Endothelial cell of umbilical vein (primary cell): Measurements from ENCODE around the gene RGS12. TPM values are rescaled to one million over a fixed set of nuclear protein-coding genes. Genes with fewer than 3 reads are reported as not detected.

ENCODE experiments used
- BruUV-seq: library from RNA; stranded (reverse); fragments of 400-500 nt; replicated peaks from 2 replicates; lab custom pipeline; 2021; lab: Mats Ljungman, UMichigan
- CTCF ChIA-PET: fragments of 300-600, 350-600 bp; sonication (Branson Sonifier 250); formaldehyde crosslinking; loops from one replicate; lab custom pipeline; 2021; ENCODE audit warnings: antibody characterized with exemption, inconsistent platforms; lab: Charles Lee
- POLR2A ChIA-PET: fragments of 300-600, 350-600 bp; sonication (Branson Sonifier 250); formaldehyde crosslinking; loops from one replicate; lab custom pipeline; 2021; ENCODE audit warnings: antibody characterized with exemption, inconsistent platforms; lab: Charles Lee
- DNase-seq: peaks from one replicate; pipeline ENCODE4 v3.0.0-alpha.2; 2011; ENCODE audit warnings: low read depth, low spot score
- FAIRE-seq: peaks from 2 replicates; lab custom pipeline; 2011; peaks lifted over from hg19 to GRCh38; lab: Jason Lieb, UNC
- H2AFZ ChIP-seq: 2 replicates; pipeline ENCODE4 v1.6.0; 2012; ENCODE audit warnings: low read depth, low read length, control low read depth, inconsistent platforms
- H3K27ac ChIP-seq: 2 replicates; pipeline ENCODE4 v1.5.1; 2011; ENCODE audit warnings: low read depth, mild to moderate bottlenecking, control low read depth, low read length, moderate library complexity; ENCODE audit not compliant: insufficient read depth
- H3K27me3 ChIP-seq, 2 experiments: 2 replicates each; pipeline versions ENCODE4 v1.6.0 to v1.6.1; 2011; ENCODE audit warnings: low read length in 2 of 2, mixed read lengths in 1 of 2; ENCODE audit not compliant: control insufficient read depth in 2 of 2, insufficient read depth in 2 of 2
- H3K36me3 ChIP-seq, 2 experiments: 2 replicates in 1 of 2; 3 replicates in 1 of 2; pipeline ENCODE4 v1.5.1; 2011; ENCODE audit warnings: low read length in 2 of 2, mild to moderate bottlenecking in 1 of 2, moderate library complexity in 1 of 2; ENCODE audit not compliant: control insufficient read depth in 2 of 2, insufficient read depth in 2 of 2; ENCODE audit errors: extremely low read depth in 1 of 2
- H3K4me1 ChIP-seq: 3 replicates; pipeline ENCODE4 v1.5.1; 2011; ENCODE audit warnings: mild to moderate bottlenecking, low read length; ENCODE audit not compliant: control insufficient read depth, insufficient read depth; ENCODE audit errors: extremely low read depth
- H3K4me2 ChIP-seq: 2 replicates; pipeline ENCODE4 v1.6.1; 2011; ENCODE audit warnings: low read length, control low read depth, mixed read lengths; ENCODE audit not compliant: insufficient read depth
- H3K4me3 ChIP-seq, 3 experiments: fragments of 200-600 bp in 1 of 3; sonication (generic), shearing (Covaris generic) in 1 of 3; replicated peaks in 1 of 3; 2 replicates each; pipeline ENCODE4 v1.5.1; 2011 to 2016; ENCODE audit warnings: control low read depth in 3 of 3, low read length in 3 of 3, mild to moderate bottlenecking in 2 of 3, inconsistent platforms in 1 of 3, low read depth in 1 of 3, moderate library complexity in 1 of 3; ENCODE audit not compliant: insufficient read depth in 1 of 3
- H3K79me2 ChIP-seq: 2 replicates; pipeline ENCODE4 v1.6.0; 2012; ENCODE audit warnings: low read length, inconsistent platforms; ENCODE audit not compliant: control insufficient read depth, insufficient read depth
- H3K9ac ChIP-seq: replicated peaks from 2 replicates; pipeline ENCODE3; 2011; ENCODE audit warnings: low read length, control low read depth; ENCODE audit not compliant: insufficient read depth; ENCODE audit errors: extremely low read depth
- H3K9me1 ChIP-seq: replicated peaks from 3 replicates; pipeline ENCODE4 v1.6.0; 2011; ENCODE audit warnings: mild to moderate bottlenecking, low read length; ENCODE audit not compliant: control insufficient read depth, insufficient read depth; ENCODE audit errors: extremely low read depth
- H3K9me3 ChIP-seq: replicated peaks from 2 replicates; pipeline ENCODE4 v1.5.1; 2012; ENCODE audit warnings: low read length, inconsistent platforms; ENCODE audit not compliant: control insufficient read depth, insufficient read depth
- H4K20me1 ChIP-seq: replicated peaks from 2 replicates; pipeline ENCODE3; 2011; ENCODE audit warnings: mild to moderate bottlenecking, low read length; ENCODE audit not compliant: control insufficient read depth, insufficient read depth; ENCODE audit errors: extremely low read depth
- EZH2 ChIP-seq: IDR thresholded peaks from 2 replicates; pipeline ENCODE4 v1.6.1; 2012; ENCODE audit warnings: borderline replicate concordance, low read depth, mild to moderate bottlenecking, moderate library complexity, low read length, inconsistent platforms; ENCODE audit not compliant: severe bottlenecking
- FOS ChIP-seq: IDR thresholded peaks from 2 replicates; pipeline ENCODE4 v1.6.1; 2011; ENCODE audit warnings: mild to moderate bottlenecking, low read length, moderate library complexity, borderline replicate concordance; ENCODE audit not compliant: insufficient read depth
- GATA2 ChIP-seq: IDR thresholded peaks from 2 replicates; pipeline ENCODE4 v1.7.0; 2011; ENCODE audit warnings: low read depth, mild to moderate bottlenecking, moderate library complexity, mixed read lengths, low read length; ENCODE audit not compliant: insufficient read length, insufficient read depth
- JUN ChIP-seq: IDR thresholded peaks from 2 replicates; pipeline ENCODE4 v1.6.1; 2011; ENCODE audit warnings: borderline replicate concordance, low read depth; ENCODE audit not compliant: insufficient read length, insufficient read depth
- MYC ChIP-seq: IDR thresholded peaks from one replicate; pipeline ENCODE4 v1.6.1; 2011; ENCODE audit warnings: mild to moderate bottlenecking, low read depth, low read length
- POLR2A ChIP-seq: IDR thresholded peaks from 2 replicates; pipeline ENCODE4 v1.6.1; 2012; ENCODE audit warnings: low read depth, mild to moderate bottlenecking, control low read depth, low read length
- POLR2AphosphoS5 ChIP-seq: IDR thresholded peaks from 2 replicates; pipeline ENCODE4 v1.6.1; 2012; ENCODE audit warnings: low read depth, mild to moderate bottlenecking, control low read depth, low read length, moderate library complexity; ENCODE audit not compliant: insufficient read depth
- dilution Hi-C: fragments of 300-500 bp; cut with MboI; formaldehyde crosslinking; loops from one replicate; pipeline ENCODE4 v1.15.0; 2019; ENCODE audit warnings: low sequenced_read_pairs; ENCODE audit not compliant: extremely low pct_ligation_motif_present
- intact Hi-C: fragments of 100-400 bp; cut with micrococcal nuclease; formaldehyde crosslinking; loops from one replicate; pipeline ENCODE4 v1.10.0; 2022
- polyA plus RNA-seq, 4 experiments: library from polyadenylated mRNA; depleted of rRNA in 3 of 4; stranded (reverse) in 3 of 4; unstranded in 1 of 4; fragments of >200 nt; gene quantifications; 2 replicates each; pipeline versions ENCODE4 v1.2.1 to v1.2.3, GENCODE V29; 2011 to 2012; ENCODE audit warnings: missing spikeins in 1 of 4
- total RNA-seq: library from RNA; stranded (reverse); gene quantifications from 2 replicates; pipeline ENCODE4 v1.2.3, GENCODE V29; 2021
- TF ChIP-seq, protein P1 (sequence below), 2 donors: IDR thresholded peaks; 1 replicate in 1 of 2; 2 replicates in 1 of 2; pipeline ENCODE4 v1.5.1; 2011; ENCODE audit warnings: low read length in 2 of 2, mild to moderate bottlenecking in 2 of 2, moderate library complexity in 2 of 2, control low read depth in 1 of 2, inconsistent platforms in 1 of 2, low read depth in 1 of 2; ENCODE audit not compliant: insufficient read depth in 1 of 2; ENCODE audit errors: extremely low read depth in 1 of 2
- TF ChIP-seq, protein P2 (sequence below): IDR thresholded peaks from 2 replicates; pipeline ENCODE4 v1.6.1; 2011; ENCODE audit not compliant: insufficient read depth, insufficient read length

RGS12 gene
- total and polyA plus RNA-seq, 2 donors (not counting 3 experiments of a cell fraction or from before 2014, with no cell fraction given), result 65.2 to 75.4 TPM

DNA sequence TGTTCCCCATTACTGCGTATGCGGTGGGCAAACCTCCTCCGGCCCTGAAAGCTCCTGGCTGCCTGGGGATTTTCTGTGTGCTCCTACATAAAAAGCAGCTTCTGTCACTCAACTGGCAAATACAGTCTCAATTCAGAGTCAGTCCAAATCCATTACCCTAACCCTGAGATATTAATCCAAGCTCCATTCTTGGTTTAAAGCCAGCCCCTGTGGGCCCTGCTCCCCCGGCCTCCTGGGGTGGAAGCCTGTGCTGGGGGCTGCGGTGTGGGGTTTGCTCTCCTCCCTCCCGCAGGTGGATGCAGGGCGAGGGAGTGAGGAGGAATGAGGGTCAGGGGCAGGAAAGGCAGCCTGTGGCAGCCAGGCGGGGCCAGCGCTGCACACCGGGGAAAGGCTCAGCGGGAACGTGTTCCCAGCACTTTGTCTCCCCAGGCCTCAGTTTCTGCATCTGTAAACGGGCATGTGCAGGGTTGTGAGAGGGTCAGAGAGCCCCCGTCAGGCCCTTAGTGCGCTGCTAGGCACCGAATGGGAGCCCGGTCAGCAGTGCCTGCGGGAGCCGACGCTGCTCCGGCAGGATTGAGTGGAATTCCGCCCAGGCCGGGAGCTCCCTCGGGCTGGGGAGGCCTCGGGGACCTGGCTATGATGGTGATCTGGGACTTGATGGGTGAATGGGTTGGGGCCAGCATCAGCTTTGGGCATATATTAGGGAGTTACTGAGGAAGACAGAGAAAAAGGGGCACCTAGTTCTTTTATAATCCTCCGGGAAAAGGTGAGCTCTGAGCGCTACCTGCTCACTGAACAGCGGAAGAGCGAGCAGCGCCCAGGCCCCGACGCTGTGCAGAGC, 6.3 kb upstream of the RGS12 start:
- Histone ChIP-seq H4K20me1 (no peaks in the 10 kb centered on the region), H3K36me3 (no peaks in the 10 kb centered on the region), H3K79me2 (no peaks in the 10 kb centered on the region), H3K4me2 (no peak overlapping the region), H3K9ac (no peak overlapping the region), H3K4me3 (no peak overlapping the region), H3K9me1 (no peaks in the 10 kb centered on the region), H2AFZ (no peak overlapping the region), H3K4me1 (peaks cover 2% of the 10 kb centered on the region), H3K27ac (no peak overlapping the region), H3K9me3 (no peaks in the 10 kb centered on the region), H3K27me3 (no peaks in the 10 kb centered on the region)
- no peak for FAIRE-seq
- intact Hi-C loops, result no loop called here
- CTCF ChIA-PET, result no interaction called here
- POLR2A ChIA-PET, result no interaction called here
- dilution Hi-C loops, result no loop called here
- no peak for DNase-seq
- TF ChIP-seq, protein P1, sequence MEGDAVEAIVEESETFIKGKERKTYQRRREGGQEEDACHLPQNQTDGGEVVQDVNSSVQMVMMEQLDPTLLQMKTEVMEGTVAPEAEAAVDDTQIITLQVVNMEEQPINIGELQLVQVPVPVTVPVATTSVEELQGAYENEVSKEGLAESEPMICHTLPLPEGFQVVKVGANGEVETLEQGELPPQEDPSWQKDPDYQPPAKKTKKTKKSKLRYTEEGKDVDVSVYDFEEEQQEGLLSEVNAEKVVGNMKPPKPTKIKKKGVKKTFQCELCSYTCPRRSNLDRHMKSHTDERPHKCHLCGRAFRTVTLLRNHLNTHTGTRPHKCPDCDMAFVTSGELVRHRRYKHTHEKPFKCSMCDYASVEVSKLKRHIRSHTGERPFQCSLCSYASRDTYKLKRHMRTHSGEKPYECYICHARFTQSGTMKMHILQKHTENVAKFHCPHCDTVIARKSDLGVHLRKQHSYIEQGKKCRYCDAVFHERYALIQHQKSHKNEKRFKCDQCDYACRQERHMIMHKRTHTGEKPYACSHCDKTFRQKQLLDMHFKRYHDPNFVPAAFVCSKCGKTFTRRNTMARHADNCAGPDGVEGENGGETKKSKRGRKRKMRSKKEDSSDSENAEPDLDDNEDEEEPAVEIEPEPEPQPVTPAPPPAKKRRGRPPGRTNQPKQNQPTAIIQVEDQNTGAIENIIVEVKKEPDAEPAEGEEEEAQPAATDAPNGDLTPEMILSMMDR (IDR thresholded peaks at IDR 0.05; ENCODE audit: extremely low read depth in 1 of 2, insufficient read depth in 1 of 2, low read depth in 1 of 2, low read length in 2 of 2), result no peak
- BruUV-seq, result no TSS peak

DNA sequence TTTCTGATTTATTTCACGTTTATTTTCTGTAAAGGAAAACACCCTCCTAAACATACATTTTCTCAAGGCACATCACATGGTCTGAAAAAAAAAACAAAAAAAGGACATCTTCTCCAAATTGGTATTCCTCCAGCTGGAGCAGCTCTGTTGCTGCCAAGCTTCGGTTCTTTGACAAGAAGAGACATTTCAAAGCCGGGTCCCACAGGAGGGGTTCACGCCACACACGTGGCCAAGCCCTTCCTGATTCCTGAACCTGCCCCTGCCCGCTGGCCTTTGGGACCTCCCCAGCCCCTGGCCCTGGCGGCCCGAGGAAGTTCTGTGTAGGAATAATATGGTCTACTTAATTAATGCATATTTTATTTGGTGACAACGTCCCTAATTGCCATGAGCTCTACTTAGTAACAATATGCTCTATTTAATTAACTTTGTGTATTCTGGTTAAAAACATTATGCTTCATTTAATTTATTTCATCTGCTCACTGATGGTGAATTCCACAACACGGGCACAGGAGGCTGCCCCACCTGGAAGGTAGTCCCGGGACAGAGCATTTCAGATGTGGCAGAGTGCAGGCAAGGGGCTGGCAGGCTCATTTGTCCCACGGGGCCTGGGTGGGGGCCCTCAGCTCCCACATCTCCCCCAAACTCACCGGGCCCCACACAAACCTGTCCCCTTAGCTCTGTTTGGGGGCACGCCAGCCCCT, 5.4 kb upstream of the RGS12 start:
- POLR2A ChIA-PET, result no interaction called here
- Histone ChIP-seq H3K79me2 (no peaks in the 10 kb centered on the region), H3K9ac (no peak overlapping the region), H3K27me3 (no peaks in the 10 kb centered on the region), H2AFZ (no peak overlapping the region), H3K27ac (no peak overlapping the region), H3K4me1 (peaks cover 7% of the 10 kb centered on the region), H3K9me1 (no peaks in the 10 kb centered on the region), H3K36me3 (no peaks in the 10 kb centered on the region), H4K20me1 (no peaks in the 10 kb centered on the region), H3K4me2 (no peak overlapping the region), H3K9me3 (no peaks in the 10 kb centered on the region), H3K4me3 (no peak overlapping the region)
- no peak for DNase-seq
- dilution Hi-C loops (no loop called here), intact Hi-C loops (no loop called here)
- no TSS peak for BruUV-seq
- no peak for TF ChIP-seq EZH2
- TF ChIP-seq GATA2, result no peak
- TF ChIP-seq FOS, result no peak
- TF ChIP-seq, protein P2, sequence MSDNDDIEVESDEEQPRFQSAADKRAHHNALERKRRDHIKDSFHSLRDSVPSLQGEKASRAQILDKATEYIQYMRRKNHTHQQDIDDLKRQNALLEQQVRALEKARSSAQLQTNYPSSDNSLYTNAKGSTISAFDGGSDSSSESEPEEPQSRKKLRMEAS, result no peak
- no peak for TF ChIP-seq JUN
- TF ChIP-seq POLR2AphosphoS5, result no peak
- TF ChIP-seq, protein P1 (IDR thresholded peaks at IDR 0.05; ENCODE audit: extremely low read depth in 1 of 2, insufficient read depth in 1 of 2, low read depth in 1 of 2, low read length in 2 of 2), result no peak
- TF ChIP-seq MYC, result no peak
- TF ChIP-seq POLR2A, result no peak
- FAIRE-seq, result no peak
- CTCF ChIA-PET, result no interaction called here
